ENCODE data around the gene RNF13.

RNF13 gene

DNA sequence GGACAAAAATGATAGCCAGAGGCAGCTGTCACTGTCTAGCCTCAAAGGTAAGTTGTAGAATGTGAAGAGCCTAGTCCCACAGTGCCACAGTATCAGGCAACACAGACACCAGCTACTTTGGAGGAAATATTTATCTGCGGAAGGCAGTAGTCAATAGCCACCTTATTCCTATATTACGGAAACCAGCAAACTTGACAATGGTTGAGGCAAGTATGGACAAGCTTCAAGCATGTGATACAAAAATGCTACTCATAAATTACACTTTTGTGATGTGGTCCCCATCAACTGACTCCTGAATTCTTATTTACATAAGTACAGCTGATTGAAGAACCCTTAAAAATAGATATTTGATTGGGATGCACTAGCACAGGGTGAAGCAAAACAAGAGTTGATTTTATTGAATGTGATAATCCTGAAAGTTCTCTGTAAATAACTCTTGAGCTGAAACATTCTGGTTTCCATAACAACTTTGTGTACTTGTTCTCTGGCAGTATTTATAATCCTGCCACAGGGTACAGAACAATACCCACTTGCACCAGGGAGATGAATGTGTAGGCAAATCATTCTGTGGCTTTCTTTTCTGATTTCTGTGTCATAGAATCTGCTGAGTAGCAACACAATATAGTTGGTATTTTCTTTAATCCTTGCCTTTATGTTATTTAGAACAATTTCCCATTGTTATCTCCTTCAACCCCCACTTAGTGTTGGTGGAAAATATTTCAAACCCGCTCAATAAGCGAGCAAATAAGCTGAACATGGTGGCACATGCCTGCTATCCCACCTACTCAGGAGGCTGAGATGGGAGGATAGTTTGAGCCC is 20.4 kb upstream of the RNF13 start, which contains the start of gene ANKUB1:
Gene ANKUB1 (minus strand): TSS at position 103 of the 819 bp plus-strand sequence. CDS start 188 bp downstream, outside the sequence.
- Histone ChIP-seq H3K9me3 (no peaks in the 10 kb centered on the region), H3K27me3 (peaks cover 38% of the 10 kb centered on the region), H3K36me3 (no peaks in the 10 kb centered on the region), H3K4me3 (ENCODE audit: low read depth, low read length) (no peak within 1 kb of the TSS), H3K4me1 (no peaks in the 10 kb centered on the region)
- DNase-seq, result no peak
- TF ChIP-seq, protein P1, sequence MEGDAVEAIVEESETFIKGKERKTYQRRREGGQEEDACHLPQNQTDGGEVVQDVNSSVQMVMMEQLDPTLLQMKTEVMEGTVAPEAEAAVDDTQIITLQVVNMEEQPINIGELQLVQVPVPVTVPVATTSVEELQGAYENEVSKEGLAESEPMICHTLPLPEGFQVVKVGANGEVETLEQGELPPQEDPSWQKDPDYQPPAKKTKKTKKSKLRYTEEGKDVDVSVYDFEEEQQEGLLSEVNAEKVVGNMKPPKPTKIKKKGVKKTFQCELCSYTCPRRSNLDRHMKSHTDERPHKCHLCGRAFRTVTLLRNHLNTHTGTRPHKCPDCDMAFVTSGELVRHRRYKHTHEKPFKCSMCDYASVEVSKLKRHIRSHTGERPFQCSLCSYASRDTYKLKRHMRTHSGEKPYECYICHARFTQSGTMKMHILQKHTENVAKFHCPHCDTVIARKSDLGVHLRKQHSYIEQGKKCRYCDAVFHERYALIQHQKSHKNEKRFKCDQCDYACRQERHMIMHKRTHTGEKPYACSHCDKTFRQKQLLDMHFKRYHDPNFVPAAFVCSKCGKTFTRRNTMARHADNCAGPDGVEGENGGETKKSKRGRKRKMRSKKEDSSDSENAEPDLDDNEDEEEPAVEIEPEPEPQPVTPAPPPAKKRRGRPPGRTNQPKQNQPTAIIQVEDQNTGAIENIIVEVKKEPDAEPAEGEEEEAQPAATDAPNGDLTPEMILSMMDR (IDR thresholded peaks at IDR 0.05; ENCODE audit: low read depth, low read length), result no peak

DNA sequence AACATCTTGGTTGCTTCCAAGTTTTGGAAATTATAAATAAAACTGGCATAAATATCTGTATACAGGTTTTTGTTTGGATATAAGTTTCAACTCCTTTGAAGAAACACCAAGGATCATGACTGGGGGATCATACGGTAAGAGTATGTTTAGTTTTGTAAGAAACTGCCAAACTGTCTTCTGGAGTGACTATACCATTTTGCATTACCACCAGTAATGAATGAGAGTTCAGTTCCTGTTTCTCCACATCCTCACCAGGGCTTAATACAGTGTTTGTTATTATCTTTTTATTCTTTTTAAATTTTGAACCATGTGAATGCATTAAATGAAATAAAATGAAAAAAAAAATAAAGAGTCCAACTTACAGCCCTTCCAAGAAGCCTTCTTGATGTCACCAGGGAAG is 17.0 kb upstream of the RNF13 start:
- TF ChIP-seq, protein P1 (IDR thresholded peaks at IDR 0.05; ENCODE audit: low read depth, low read length), result no peak
- no peaks in the 10 kb centered on the region for H3K9me3 ChIP-seq
- H3K27me3 ChIP-seq, result peaks cover 20% of the 10 kb centered on the region
- no peak for DNase-seq
- no peaks in the 10 kb centered on the region for H3K4me1 ChIP-seq
- H3K36me3 ChIP-seq, result no peaks in the 10 kb centered on the region
- no peak overlapping the region for H3K4me3 ChIP-seq (ENCODE audit: low read depth, low read length)

DNA sequence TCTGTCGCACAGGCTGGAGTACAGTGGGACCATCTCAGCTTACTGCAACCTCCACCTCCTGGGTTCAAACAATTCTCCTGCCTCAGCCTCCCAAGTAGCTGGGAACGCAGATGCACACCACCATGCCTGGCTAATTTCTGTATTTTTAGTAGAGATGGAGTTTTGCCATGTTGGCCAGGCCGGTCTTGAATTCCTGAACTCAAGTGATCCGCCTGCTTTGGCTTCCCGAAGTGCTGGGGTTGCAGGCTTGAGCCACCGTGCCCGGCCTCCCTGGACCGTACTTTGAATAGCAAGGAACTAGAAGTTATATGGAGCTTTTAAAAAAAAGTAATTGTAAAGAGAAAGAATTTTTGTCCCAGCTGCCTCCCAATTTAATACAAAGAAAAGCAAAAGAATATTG is 12.3 kb upstream of the RNF13 start:
- Histone ChIP-seq H3K4me3 (ENCODE audit: low read depth, low read length) (no peak overlapping the region), H3K9me3 (no peaks in the 10 kb centered on the region), H3K4me1 (no peaks in the 10 kb centered on the region), H3K27me3 (no peaks in the 10 kb centered on the region), H3K36me3 (no peaks in the 10 kb centered on the region)
- TF ChIP-seq, protein P1 (IDR thresholded peaks at IDR 0.05; ENCODE audit: low read depth, low read length), result no peak
- DNase-seq, result no peak

DNA sequence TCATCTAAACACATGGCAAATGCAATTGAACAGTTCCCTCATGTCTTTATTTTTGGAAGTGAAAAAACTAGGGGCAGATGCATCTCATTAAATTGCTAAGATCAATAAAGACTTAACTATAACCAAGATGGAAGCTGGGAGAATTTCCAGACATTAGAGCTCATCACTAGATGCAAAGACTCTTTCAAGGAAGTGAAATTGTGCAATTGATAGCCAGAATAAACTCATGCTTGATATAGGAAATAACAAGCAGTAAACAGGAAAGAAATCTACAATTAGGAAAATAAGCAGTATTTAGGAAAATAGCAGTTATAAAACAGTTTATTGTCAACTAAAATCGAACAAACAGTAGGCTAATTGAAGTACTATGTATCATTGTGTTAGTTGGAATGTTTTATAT is 11.8 kb upstream of the RNF13 start:
- H3K4me1 ChIP-seq, result no peaks in the 10 kb centered on the region

DNA sequence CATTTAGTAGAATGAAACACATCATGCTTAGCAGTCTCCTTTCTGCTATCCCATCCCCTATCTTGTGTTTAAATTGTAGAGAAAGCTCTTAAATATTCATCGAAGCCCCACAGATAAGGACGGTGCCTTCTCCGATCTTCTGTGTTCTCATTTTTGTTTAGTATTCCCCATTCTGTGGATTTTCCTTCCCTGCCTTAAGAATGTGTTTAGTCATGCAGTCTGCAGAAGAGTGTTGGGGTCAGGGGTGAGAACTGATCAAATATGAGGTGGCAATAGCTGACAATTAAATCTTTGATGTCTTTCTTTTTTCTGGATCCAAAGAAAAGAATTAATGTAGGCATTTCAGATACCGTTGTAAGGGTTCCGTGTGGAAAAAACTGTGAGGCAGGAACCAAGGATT is 11.4 kb upstream of the RNF13 start:
- TF ChIP-seq, protein P1 (IDR thresholded peaks at IDR 0.05; ENCODE audit: low read depth, low read length), result no peak
- no peaks in the 10 kb centered on the region for H3K4me1 ChIP-seq
- no peak for DNase-seq
- H3K27me3 ChIP-seq, result no peaks in the 10 kb centered on the region
- H3K36me3 ChIP-seq, result no peaks in the 10 kb centered on the region
- no peaks in the 10 kb centered on the region for H3K9me3 ChIP-seq
- no peak overlapping the region for H3K4me3 ChIP-seq (ENCODE audit: low read depth, low read length)

More for the DNA sequence above, 11.8 kb upstream of the RNF13 start:
- H3K9me3 ChIP-seq, result no peaks in the 10 kb centered on the region
- TF ChIP-seq, protein P1 (IDR thresholded peaks at IDR 0.05; ENCODE audit: low read depth, low read length), result no peak
- H3K36me3 ChIP-seq, result no peaks in the 10 kb centered on the region
- no peak overlapping the region for H3K4me3 ChIP-seq (ENCODE audit: low read depth, low read length)
- DNase-seq, result no peak
- no peaks in the 10 kb centered on the region for H3K27me3 ChIP-seq

DNA sequence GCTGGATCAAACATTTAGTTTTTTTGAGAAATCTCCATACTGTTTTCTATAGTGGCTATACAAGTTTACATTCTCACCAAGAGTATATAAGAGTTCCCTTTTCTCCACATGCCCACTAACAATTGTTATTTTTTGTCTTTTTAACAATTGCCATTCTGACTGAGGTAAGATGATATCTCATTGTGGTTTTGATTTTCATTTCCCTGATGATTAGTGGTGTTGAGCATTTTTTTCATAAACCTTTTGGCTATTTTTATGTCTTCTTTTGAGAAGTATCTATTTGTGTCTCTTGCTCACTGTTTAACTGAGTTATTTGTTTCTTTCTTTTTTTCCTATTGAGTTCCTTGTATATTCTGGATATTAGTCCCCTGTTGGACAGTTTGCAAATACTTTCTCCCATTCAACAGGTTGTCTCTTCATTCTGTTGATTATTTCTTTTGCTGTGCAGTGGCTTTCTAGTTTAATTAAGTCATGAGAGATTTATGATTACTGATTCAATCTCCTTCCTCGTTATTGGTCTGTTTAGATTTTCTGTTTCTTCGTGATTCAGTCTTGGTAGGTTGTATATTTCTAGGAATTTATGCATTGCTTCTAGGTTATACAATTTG is 6.7 kb upstream of the RNF13 start:
- Histone ChIP-seq H3K36me3 (no peaks in the 10 kb centered on the region), H3K27me3 (no peaks in the 10 kb centered on the region), H3K9me3 (no peaks in the 10 kb centered on the region), H3K4me1 (peaks cover 3% of the 10 kb centered on the region; the same call in 1 of the 2 replicates), H3K4me3 (ENCODE audit: low read depth, low read length) (no peak overlapping the region)
- no peak for DNase-seq
- TF ChIP-seq, protein P1 (IDR thresholded peaks at IDR 0.05; ENCODE audit: low read depth, low read length), result no peak

Measured in BE2C (cell line).